ENCODE measurements around the gene TCERG1L.

The TCERG1L gene

DNA sequence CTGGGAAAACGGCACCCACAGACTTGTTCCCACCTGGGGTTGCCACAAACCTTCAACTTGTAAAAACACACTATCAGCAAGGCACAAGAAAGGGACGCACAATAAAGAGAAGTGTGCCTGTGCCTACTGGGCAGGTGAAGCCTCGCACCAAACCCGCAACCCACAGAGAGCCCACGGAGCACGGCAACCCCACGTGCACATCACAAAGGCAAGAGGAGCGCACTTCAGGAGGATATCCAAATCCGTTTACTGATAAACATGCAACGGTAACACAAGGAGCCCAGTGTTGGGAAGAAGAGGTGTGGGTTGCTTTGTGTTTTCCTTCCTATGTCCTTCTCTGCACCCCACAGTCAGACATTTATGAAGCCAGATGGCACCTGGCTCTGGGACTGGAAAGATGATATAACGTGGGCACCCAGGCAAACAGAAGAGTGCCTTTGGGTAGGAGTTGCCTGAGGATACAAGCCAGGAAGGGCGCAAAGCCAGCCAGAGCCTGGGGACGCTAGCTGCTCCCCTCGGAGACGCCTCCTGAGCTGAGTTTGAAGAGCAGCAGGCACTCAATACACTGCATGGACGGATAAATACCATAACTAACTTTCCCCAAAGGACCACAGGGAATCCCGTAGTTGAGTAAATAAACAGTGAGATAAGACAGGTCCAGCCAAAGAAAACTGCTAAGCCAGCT, 41.6 kb downstream of the TCERG1L start:
- no peak for DNase-seq

DNA sequence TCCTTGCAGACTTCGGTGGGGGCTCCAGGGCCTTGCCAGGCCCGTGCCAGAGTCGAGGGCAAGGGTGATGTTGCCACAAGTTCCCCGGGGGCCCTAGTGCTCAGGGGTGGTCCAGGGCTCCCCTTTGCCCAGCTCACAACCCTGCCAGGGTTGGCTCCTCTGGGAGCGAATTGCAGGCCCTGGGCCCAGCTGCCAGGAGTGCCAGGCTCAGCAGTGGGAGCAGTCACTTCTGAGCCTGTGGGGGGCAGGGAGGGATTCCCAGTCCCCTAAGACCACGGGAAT, 43.8 kb downstream of the TCERG1L start:
- DNase-seq, result no peak

DNA sequence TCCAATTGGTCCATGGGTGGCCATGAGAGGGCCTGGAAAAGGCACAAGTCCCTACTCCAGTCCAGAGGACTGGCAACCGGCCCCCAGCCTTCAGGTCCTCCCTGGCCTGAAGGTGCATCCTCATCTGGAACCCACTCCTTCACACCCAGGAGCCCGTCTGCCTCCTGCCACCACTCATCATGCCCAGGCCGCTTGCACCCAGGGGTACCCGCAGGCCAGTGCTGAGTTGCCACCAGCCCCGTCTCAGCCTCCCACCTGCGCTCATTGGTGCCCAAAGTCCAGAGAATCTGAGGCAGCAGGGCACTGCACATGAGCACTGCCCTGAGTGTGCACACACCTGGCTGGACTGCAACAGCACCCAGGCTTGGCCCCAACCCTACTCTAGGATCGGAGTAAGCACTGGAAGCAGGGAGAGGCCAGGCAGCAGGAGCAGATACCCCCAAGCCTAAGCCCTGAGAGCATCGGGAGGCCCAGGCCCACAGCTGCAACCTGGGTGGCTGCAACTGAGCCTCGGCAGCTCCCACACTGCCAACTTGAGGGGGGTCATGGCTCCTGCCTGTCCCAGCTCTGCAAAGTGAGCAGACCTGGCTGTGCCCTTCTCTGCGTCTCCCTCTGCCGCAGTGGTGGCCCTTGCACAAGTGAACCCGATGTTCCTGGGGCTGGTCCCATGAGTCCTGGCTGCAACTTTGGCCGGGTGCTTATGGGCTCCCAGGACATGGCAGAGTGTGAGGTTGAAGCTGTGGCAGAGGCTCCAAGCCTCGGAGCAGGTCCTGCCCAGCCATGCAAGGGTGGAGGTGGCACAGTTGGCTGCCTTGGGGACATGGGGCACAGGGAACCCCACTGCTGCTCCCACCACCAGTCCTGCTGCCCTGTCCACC, 44.3 kb downstream of the TCERG1L start:
- no peak for DNase-seq

DNA sequence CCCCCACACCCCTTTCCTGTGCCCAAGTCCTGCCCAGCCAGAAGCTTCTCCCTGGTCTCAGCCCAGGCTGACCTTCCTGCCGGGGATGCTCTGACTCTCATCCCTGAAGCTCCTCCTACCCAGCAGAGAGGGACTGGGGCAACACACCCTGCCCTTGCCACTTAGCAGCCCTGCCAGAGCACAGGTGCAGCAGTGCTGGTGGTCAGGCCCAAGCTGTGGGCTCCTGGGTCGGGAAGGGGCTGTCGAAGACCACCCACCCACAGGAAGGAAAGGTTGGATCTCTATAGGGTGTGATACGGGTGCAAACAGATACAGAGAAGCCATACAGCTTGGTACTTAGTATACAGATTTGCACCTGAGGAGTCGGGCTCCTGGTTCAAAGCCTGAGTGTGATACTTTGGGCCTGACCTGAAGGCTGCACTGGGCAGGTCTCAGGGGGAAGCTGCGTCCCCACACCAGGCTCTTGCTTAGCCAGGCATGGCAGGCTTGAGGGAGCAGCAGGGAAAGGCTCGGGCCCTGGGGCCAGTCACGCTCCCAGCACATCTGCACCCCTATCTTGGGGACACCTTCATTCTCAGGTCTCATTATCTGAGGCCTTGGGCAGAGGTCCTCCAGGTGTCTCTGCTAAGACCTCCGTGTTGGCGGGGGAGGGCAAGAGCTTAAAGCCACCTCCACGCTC, 47.3 kb downstream of the TCERG1L start:
- no peak for DNase-seq

DNA sequence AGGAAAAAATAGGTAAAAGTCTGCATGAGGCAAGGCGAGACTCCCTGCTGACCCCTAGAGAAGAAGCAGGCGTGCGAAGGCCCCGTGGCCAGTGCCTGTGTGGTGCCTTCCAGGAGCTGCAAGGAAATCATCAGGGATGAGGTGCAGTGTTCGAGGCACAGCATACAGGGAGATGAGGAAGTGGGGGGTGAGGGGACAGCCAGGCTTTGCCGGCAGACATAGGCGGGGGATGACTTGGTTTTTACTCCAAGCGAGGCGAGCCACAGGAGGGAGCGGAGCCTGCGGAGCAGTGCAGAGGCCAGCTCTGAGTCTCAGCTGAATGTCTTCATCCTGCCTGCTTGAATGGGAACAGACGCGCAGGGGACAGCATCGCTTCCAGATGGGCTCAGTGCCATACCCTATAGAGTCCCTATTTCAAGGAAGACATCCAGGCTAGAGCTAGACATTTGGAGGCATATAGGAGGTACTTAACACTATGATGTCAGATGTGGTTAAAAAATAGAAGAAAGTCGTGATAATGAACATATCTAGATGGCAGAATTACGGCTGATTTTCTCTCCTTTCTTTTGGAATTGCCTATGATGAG, 49.5 kb downstream of the TCERG1L start:
- DNase-seq, result no peak

DNA sequence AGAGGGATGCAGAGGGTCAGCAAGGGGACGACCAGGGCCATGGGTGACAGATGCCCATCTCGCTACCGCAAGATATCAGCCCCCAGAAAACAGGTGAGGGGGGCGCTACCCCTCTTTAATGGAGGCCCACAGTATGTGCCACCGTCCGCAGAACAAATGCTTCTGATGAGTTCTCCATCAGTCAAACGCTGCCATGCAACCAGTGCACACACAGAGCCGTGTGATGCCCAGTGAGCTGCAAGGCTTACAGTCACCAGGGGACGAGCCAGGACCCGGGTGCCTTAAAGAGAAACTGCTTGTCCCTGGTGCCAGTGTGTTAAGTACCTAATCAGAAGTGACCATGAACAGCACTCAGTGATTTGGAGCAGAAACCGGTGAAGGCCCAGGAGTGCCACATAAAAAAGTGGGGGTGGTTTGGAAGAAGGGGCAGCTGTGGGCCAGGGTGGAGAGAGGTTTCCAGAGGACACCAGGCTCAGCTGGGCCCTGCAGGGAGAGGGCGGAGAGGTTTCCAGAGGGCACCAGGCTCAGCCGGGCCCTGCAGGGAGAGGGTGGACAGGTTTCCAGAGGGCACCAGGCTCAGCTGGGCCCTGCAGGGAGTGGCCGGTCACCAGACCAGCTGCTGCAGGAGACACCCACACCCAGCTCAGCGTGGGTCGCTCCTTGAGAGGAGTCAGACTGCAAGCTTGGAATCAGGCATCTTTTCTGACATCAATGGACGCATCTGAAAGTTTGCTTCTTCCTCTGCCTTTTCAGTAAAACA, 50.9 kb downstream of the TCERG1L start:
- no peak for DNase-seq

DNA sequence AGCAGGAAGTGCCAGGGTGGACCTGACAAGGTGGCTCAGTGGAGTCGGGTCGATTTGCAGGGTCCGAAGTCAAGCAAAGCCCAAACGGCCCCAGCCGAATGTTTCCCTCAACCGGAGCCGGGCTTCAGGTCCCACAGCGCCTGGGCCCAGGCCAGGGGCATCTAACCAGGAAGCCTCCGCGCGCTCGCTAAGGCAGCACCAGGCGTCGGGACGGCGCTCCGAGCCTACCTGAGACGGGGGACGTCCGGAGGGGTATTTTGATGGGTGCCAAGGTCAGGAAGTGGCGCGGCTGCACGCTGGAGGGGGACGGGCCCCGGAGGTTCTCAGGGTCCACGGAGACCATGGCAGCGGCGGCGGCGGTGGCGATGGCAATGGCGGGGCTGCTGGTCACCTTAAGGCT, 51.5 kb downstream of the TCERG1L start:
- DNase-seq, result no peak

DNA sequence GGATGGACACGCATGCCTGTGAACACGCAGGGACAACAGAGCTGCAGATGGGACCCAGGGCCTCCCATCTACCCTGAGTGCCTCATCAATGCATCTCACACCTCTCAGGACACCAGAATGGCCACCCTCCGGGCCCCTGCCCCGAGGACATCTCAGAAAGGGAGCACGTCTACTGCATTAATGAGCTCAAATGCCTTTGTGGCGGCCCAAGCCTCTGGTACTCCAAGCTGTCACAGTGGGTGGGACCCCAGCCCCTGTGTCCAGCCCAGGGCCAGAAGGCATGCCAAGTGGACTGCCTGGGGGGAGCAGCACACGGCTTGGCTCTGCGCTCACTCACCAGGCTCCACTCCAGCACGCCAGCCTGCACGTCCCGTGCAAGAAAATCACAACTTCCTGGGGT, 52.0 kb downstream of the TCERG1L start:
- DNase-seq, result no peak

DNA sequence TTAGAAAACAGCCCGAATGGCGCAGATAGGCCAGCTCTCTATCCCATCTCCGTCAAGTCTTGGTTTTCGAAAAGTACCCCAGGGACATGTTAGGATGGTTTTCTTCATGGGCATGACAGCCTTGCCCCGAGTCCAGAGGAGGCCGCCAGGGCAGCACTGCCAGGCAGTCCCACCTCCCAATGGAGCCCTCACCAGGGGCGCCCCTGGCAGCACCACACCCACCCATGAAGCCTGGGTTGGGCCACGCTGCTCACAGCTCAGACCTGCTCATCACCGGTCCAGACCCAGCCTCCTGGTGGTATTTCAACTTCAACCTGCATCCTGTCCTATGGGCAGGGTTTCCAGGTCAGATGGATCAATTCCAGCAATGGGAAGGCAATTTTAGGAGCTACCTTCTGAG, 53.3 kb downstream of the TCERG1L start:
- no peak for DNase-seq

DNA sequence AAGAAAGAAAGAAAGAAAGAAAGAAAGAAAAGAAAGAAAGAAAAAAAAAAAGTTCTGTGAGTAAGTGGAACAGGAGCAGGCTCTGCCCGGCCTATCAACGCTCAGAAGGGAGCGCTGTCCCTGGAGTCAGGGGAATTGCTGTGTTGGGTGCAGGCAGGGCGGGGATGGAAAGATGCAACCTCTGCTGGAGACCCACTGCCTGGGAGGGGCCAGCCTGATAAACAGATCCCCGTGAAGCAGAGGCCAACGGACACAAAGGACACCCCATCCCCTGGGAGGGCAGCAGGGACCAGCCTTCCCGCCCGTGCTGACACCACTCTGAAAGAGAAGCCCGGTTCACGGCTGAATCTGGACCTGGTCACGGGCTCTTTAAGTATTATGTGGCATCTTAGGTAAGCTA, 54.5 kb downstream of the TCERG1L start:
- no peak for DNase-seq

DNA sequence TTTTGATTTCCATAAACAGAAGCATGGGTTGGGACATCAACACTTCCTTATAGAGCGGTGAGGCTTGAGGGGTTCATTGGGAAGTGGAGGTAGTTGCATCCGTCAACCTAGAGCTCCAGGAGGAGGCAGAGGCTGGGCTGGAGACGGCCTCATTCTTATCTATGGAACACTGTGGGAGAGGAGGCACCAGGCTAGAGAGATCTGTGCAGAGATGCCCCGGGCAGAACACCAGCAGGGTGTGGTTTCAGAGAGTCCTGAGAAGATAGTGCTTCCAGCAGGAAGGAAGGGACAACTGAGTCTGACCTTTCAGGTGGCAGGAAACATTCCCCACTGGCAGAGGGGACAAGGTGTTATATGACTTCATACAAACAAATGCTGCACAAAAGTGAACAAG, 56.7 kb downstream of the TCERG1L start:
- no peak for DNase-seq

DNA sequence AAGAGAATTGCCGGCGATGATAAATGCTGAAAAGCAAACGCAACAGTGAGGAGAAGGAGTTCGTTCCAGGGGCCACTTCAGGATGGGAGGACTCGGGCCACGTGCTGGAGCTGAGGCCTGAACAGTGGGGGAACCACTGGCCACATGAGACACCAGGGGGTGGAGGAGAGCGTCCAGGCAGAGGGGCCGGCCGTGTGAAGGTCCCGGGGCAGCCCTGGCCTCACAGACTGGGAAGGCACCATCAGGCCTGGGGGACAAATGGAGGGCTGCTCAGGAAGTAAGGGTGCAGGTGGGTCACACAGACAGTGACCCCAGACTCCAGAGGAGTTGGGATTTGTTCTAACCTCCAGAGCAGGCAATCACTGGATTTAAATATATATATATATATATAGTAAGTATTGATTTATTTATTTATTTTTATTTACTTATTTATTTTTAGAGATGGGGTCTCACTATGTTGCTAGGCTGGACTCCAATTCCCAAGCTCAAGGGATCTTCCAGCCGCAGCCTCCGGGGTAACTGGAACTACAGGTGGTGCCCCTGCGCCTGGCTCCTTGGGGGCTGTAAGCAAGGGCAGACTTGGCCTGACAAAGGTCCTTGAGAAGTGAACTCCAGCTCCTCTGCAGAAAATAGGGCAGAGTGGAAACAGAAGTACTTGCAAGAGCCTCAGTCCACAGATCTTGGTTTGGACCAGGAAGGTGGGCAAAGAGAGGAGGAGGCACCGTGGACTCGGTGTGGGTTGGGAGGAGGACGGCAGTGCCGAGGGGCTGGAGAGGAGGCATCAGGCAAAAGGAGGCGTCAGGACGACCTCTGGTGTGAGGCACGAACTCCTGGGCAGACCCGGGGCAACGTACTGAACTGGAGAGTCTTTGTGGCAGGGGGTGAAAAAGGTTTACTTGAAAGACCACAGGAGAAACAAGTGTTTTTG, 57.3 kb downstream of the TCERG1L start:
- DNase-seq, result no peak

DNA sequence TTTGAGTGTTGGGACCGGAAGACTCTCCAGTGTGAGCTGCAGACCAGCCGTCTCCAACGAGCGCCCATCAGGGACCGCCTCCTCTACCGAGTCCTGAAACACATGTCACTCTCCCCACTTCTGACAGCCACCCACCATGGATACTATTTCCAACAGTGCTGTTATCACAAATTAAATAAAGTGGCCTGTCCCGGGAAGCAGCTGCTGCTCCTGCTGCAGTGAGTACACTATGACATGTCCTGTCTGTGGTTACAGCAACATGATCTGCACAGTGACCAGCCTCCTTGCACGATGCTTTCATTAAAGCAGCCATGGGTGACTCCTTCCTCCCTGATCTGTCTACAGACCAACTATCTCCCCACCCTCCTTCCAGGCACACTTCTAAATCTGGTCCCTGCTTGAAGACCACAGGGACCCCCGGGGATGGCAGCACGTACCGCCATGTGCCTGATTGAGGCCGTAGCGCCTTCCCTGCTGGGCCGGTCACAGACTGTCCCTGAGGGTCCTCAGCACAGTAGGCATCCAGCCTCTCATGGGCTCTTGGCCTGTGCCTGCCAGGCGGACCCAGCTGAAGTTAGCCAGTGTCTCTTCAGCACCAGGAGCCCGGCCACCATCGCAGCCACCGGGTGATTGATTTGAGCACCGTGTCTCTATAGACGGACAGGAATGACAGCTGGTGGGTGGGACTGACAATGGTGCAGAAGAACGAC, 58.8 kb downstream of the TCERG1L start:
- DNase-seq, result no peak

DNA sequence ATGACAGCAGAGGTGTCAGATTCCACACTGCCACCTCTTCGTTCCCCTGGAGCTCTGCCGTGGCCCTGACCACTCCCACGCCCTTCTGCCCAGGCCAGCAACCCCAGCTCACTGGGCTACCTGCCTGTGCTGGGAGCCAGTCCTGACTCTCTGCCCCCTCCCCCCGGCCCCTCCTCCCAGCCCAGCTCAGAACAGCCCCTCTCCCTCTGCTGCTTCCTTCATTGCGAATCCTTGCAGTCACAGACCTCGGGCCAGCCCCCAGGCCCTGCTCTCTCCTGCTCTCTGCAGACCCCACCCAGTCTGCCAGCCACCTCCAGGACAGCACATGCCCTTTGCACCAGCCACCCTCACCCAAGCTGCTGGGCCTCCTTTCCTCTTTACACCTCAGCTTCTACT, 60.4 kb downstream of the TCERG1L start:
- no peak for DNase-seq

DNA sequence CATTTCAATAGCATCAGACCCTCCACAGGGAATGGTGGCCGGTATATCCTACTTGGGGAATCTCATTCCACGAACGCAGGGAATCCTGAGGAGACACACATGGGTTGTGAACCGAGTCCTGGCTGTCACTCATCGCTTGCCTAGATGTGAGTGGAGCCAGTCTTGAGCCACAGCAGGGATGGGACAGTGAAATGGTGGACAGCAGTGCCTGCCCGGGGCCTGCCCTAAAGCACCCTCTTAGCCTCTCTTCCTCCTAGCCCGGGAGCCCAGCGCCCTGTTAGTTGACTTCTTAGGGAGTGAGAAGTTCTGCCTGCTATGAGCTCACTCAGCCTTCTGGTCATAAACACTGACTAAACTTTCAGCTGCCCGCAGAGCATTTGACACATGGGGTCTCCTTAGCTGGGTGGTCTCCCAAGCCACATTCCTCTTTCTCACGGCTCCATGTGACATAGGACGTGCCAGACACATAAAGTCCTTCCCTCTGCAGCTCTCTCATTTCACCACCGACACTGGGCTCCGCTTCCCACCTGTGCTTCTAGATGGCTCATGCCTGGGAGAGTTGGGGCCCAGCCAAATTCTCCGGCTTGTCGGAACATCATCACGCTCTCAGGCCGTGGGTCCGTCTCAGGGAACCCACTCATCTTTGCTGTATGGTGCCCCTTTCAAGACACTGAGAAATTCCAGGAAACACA, 60.9 kb downstream of the TCERG1L start:
- no peak for DNase-seq

DNA sequence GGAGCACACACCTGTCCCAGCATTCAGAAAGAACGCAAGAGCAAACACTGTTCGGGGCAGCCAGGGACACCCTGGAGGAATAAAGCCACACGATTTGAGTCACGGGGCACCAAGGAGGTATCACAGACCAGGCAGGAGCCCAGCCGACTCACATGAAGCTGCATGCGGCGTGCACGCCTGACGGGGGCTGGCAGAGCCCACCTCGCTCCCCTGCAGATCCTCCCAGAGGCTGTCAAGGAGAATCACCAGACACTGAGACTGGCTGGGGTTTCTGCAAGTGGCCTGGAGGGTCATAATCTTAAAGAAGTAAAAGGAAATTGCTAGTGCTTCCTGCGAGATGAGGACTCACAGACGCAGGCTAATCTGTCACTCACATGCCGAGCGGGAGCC, 61.6 kb downstream of the TCERG1L start:
- DNase-seq, result no peak

DNA sequence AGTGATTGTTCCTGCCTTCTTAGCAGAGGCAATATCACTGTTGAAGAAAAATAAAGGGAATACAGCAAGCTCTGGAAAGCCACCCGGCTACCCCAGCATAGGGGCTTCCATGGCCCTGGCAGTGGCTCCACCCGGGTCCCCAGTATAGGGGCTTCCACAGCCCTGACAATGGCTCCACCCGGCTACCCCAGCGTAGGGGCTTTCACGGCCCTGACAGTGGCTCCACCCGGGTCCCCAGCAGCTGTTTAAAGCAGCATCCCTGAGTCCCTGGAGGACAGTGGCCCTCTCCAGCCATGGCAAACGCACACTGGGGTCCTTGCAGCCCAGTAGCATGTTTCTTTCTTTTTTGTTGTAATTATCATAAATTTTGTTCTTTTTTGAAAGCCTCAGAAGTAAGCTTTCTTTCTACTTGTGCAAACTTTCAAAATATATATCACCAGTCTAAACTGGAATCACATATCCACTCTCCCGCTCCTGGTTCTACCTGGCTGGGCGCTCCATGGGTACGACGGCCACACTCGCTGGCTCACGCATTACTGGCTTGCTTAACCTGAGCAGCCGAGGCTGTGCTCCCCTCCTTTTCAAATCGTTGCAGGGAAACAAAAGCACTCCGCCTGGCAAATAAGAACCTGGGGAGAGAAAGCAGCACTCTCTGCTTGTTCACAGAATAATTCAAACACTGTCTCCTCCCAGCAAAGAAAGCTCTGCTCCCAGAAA, 62.1 kb downstream of the TCERG1L start:
- DNase-seq, result no peak

DNA sequence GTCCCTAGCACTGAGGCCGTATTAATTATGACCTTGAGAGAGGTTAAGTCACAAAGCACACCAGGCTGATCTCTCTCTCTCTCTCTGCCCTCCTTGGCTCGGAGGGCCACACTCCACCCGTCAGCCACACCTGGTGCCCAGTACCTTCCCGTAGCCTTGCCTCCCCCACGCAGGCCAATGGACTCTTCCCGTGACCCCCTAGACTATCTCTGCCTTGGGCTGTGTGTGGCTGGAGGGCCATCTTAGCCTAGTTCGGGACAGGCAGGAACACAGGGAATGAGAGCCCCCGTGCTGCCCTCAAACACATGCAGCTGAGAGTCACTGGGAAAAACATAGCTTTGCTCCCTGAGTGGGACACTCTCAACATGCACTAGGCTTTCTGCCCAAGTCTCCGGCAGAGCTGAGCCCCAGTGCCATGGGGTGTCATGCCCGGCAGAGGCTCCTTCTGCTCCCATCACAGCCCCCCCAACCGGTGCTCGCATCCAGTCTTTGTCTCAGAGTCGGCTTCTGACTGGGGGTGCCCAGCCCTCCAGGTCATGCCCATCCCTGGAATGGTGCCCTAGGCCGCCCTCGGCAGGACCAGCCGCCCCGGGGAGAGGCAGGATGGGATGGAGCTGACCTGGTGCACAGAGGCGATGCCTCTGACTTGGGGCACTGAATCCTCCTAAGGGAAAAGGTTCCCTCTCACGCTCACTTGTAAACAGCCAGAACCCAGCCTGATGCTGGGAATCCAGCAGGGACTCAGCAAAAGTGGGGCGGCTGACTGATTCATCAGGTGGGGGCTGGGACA, 63.0 kb downstream of the TCERG1L start:
- no peak for DNase-seq

DNA sequence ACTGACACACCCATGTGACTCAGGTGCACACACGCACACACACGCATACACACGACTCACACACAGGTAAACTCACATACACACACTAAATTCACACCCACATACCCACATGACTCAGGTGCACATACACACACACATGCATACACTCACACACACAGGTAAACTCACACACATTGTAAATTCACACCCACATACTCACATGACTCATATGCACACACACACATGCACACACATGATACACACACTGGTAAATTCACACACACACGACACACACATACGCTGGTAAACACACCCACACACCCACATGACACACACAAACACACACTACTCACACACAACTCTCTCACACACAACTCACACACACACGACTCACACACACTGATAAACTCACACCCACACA, 63.6 kb downstream of the TCERG1L start:
- no peak for DNase-seq

Data from activated CD4-positive, alpha-beta T cell treated with anti-CD3 and anti-CD28 coated beads for 1 hour (primary cell).